Stimulated activated CD8-positive, alpha-beta memory T cell treated with anti-CD3 and anti-CD28 coated beads, Interleukin-12 subunit alpha, Interleukin-12 subunit beta, amount 100 ng/mL, for 24 hours (primary cell): ENCODE data around the gene AFF1.

Source experiments
- DNase-seq: peaks from one replicate; pipeline ENCODE4 v3.0.0-alpha.2; 2020; ENCODE audit errors: extremely low read depth

The AFF1 gene

DNA sequence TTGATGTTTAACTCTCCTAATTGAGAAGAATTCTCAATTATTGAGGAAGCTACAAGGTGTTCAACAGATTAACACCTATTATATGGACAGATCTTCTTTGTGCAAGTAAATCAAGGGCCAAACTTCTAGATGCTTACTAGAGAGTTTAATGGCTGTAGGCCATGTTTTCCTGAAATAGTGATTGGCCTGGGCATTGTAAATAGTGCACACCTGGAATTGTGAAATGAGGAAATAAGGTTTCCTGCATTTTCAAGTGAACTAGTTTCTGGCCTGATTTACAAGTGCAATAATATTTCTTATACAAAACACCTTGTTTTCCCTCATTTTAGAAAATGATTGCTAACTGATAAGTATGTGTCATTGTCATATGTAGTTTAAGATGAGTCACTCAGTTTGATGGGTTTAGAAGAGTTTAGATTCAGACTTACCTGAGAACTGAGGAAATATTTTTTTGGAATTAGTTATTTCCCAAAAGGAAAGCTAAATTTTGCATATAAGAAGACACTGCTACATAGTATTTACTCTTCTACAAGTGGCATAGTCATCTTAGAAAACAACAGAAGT lies 21.2 kb downstream of the AFF1 start:
- DNase-seq: no peak

DNA sequence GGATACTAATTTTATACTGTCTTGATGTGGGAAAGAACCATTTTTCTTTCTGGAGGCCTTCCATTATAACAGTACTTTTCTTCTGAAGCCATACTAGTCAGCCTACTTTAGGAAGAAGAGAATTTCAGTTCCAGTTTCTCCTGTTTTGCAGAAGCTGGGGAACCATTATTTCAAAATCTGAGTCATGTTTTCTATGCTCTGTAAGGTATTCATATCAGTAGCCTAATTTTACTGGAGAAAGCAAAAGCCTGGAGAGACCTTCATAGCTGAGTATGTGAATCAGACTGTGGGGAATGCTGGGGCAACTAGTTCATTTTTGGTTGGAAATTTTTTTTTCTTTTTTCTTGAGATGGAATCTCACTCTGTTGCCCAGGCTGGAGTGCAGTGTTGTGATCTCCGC lies 22.4 kb downstream of the AFF1 start:
- DNase-seq: no peak

DNA sequence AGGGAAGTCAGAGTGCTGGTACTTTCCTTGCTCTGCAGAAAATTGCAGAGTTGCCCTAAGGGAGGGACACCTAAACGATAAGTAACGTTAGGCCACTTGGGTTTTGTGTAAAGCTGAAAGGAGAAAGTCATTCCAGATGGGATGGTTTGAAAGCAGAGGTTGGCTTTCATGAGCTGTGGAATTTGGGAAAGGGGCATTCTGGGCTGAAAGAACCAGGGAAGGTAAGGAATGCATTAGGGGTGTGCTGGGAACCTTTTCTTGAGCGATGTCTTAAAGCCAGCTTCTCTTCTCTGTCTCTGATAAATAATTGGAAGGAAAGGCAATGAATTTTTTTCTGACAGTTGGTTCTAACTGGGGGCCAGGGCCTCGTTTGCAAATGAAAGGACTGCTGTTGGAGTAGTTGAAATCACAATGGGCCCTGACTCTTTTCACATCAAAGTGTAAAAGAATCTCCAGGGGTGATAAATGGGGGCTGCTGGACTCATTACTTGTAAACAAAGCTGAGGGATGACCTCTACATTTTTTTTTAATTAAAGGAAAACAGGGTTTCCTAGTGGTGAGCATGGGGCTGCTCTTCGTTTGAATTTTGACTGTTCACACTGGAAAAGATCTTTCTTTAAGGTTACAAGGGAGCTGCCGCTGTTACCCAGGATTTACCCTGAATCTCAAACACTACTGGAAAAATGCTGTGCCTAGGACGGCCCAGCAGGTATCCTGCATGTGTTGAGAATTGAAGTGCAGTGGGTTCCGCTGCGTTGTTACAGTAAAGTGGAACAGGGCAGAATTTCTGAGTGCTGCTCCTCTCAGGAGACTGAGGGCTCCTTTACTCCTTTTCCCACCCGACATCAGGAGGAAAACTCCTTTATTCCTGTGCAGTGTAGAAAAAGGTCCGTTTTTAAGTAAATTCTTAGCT lies 25.0 kb downstream of the AFF1 start:
- DNase-seq: no peak

DNA sequence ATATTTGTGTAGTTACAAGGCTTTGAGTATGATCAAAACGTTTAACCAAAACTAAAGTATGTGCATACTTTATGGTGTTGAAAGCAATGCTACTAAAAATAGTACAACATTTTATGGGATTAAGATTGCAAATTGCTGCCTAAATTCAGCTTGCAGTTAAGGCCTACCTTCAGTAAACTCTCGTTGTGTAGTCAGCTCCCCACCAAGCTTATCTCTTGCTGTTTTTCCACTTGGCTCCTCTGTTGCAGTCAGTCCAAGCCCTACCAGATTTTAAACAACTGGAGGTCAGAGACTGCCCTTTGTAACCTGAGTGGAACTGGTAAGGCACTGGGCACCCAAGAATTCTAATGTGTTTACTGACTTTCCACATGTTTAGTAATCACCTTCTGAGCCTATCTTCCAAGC lies 25.7 kb downstream of the AFF1 start:
- DNase-seq: no peak

DNA sequence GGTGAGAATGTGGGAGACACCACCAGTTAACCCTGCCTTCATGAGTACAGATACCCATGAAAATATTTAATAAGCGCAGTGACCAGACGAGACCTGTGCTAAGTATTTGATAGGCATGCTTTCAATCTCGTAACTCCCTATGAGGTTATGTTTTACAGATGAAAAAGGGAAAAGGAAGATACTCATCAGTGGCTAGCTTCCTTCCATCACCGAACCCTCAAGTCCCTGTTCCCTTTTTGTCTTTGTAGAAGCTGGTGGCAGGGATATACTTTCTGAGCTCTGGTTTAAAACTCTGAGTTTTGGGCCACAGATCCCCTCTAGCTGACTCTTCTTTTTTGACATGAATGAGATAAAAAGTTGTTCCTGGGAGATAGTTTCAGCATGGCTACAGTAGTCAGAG lies 26.3 kb downstream of the AFF1 start:
- no peak for DNase-seq

DNA sequence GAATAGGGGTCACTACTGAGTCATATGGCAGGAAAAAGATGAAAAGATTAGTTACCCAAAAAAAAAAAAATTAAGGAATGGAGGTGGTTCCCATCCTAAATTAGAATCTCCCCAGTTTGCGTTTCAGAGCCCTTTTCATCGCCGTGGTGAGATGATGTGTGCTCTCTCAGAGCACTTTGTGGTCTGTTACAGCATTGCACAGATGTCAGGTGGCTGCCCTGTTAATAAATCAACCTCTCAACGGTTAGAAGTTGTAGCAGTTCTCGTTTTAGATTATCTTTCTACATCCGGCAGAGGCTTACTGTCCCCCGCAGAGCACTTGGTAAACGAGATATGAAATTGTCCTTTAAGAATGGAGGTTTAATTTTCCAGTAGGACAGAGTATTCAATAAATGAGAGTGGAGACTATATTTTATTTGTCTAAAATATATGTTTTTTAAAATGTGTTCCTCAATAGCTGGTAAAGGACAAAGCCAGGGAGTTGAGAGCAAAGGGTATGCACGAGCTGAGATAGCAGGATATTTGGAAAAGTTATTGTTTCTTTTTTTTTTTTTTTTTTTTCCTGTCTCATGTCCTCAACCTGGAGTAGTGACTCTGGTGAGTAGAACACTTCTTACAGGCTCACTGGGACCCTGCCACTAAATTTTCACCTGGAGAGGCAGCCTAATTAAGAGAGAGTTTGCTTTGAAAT lies 26.9 kb downstream of the AFF1 start:
- no peak for DNase-seq

DNA sequence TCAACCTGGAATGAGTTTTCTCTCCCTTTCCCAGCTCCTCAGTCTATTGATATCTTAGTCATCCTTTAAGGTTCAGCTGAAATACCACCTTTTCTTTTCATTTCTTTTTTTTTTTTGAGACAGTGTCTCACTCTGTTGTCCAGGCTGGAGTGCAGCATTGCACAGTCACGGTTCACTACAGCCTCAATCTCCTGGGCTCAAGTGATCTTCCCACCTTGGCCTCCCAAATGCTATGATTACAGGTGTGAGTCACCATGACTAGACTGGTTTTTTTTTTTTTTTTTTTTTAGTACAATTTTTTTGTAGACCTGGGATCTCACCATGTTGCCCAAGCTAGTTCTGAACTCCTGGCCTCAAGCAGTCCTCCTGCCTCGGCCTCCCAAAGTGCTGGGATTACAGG lies 28.9 kb downstream of the AFF1 start:
- no peak for DNase-seq

DNA sequence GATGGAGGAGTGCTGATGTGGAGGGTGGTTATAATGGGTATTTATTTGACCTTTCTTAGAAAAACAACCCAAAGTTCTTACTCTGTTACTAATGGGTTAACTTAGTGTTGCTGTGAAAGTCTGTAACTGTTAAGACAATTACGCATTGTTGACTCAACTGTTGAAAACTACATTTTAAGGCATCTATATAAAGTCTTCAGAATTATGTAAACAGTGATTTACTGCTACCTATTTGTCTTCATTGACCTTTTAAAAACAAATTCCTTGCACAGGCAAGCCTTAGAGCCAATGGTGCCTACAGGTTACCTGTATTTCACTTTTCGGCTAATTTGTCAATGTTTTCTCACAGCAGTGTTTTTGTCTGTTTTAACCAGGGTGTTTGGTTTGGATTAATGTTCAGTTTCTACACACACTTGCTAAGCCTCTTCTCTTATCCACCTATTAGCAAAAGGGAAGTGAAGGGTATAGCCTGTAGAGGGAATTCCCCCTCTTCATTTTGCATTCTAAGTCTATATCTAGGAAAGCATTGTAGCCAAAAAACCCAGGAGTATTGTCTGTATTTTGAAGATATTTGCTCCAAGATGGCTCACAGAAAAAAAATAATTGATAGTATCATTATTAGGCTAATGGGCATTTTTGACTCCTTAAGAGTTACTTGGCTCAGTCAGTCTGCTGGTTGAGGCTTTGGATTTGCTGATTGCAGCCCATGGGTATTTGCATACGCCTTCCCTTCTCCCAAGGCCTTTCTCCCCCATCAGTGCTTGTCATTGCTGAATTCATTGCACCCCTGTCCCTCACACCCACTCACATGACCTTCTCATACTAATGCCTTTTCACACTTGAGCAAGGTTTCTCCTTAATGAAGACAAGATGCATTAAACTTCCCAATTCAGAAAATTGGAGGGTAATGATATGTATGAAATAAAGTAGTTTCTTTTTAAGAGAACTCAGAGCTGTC lies 30.5 kb downstream of the AFF1 start:
- DNase-seq: no peak

DNA sequence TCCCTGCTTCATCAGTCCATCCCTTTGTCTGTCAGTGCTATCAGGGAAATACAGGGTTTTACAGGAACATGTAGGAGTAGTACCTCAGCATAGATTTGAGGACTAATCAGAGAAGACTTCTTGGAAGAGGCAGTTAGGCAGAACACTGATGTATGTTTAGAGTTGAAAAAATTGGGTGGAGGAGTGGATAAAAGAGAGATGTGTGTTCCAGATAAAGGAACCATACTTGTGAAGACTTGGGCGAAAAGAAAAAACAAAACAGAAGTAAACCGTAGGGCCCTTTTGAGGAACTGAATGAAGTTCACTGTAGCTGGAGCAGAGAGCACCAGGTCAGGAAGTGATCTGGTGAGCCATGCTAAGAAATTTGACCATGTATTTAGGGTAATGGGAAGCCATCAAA lies 32.3 kb downstream of the AFF1 start:
- DNase-seq: no peak

DNA sequence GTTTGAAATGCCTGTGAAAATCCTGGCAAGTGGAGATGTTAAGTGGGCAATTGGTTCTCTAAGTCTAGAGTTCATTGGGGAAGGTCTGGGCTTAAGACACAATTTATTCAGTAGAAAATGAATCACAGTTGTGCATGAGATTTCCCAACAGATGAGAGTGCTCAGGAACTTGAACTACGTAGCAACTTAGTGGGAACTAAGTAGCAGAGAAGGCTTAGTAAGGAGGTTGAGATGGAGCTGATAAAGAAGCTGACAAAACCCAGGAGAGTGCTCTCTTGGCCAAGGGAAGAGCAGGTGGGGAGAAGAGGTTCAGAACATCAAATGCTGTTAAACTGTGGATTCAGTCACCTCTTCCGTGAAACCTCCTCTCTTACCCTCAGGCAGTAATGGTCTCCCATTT lies 33.0 kb downstream of the AFF1 start:
- no peak for DNase-seq

DNA sequence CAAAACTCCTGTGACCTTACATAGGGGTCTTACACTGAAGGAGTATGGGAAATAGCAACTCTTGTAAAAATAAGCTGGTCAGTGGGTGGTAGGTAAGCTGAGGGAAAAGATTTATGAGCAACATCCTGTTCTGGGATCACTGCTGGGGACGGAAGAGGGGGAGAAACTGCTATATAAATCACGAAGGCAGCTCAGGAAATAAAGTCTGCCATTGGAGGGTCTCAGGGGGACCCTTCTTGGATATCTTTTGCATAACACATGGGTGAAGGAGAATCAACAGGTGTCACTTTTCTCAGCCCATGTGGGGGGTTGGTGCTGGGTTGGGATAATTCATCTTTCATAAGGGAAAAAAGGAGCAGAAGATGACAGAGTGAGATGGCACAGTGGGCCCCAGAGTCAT lies 33.7 kb downstream of the AFF1 start:
- DNase-seq: no peak

DNA sequence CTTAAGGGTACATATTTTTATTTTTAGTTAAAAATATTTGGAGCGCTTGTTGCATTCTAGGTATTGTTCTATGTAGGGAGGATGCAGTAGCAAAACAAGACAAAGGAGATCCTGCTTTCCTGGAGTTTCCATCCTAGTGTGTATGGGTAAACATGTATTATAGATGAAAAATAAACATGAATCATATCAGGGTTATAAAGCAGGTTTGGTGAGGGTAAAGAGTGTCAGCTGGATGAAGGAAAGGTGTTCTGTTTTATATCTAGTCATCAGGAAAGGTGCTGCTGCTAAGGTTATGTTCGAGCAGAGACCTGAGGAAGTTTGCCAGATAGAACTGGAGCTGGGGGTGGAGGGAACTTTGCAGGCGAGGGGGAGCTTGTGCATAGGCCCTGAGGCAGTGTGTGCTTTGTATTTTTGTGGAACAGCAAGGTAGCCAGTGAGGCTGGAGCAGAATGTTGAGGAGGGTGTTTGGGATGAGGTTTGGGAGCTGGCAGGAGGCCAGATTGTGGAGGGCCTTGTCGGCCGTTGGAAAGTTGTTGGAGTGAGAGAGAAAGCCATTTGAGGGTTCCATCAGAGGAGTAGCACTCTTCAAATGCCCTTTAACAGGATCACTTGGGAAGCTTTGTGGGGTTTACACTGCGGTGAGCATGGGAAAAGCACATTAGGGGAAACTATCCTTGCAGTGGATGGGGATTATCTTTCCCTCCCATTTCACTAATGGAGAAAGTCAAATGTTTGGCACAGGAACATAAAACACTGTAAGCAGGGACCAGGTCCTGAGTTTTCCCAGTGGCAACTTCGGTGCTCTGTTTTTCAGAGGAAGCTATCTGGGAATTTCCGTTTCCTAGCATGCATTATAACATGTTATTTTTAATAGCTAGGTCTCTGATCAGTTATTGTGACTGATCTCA lies 35.9 kb downstream of the AFF1 start:
- DNase-seq: no peak

DNA sequence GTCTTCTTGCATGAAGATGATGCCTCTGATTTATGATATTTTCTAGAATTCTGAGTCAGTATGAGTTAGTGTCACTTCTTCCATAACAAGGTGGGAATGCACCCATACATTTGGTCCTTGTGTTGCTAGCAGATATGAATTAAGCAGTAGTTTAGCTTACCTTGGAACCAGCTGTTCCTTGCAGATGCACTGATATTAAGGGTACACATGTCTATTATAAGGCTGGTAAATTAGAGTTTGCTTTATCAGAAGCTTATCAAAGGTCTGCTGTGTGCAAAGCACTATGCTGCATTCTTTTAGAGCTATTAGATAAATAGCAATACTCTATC lies 36.5 kb downstream of the AFF1 start:
- no peak for DNase-seq

DNA sequence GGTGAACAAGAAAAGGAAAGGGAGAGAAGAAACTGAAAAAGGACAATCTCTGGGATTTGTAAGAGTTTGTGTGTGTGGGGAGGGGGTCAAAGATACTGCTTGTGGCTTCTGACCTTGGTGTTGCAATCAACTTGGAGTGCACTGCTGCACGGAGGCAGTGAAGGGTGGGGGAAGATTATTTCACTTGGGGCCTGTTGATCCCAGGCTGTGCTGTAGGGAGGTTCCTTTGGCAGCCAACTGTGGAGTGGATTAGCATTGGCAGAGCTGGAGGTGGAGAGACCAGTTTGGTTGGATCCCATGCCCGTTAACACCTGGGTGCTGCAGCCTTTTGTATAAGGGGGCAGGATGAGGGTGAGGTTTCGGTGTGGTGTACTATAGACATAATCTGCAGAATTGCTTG lies 38.2 kb downstream of the AFF1 start:
- no peak for DNase-seq

DNA sequence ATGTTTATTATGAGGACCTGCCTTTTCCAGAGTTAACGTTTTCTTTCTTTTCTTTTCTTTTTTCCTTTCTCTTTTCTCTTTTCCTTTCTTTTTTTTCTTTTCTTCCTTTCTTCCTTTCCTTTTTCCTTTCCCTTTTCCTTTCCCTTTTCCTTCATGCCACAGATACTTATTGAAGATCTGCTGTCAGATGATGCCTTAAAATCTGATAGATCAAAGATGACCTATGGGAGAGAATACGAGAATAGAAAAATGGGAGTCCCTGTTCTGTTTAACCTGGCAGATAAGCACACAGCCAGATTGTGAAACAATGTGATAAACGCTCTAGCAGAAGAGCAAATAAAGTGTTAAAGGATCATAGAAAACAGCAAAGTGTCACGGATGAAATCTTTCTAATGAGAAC lies 38.9 kb downstream of the AFF1 start:
- DNase-seq: no peak

DNA sequence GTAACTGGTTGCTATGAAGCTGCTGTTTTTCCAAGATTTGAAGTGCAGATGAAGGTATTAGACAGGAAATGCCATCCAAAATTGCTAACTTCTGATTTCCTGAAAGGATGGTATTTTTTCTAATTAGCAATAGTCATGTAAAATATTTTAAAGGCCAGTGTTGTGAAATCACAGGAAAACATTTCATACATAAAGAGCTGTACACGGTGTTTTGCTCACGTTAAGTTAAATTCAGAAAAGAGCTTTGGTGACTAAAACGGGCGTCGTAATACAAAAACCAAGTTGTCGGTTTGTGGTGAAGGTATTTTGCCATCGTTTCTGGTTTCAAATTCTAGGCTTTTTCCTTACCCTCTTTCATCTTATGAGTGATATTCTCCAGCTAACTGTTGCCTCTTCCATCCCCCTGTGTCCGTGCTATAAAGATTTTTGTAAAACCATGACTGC lies 39.8 kb downstream of the AFF1 start:
- DNase-seq: no peak

DNA sequence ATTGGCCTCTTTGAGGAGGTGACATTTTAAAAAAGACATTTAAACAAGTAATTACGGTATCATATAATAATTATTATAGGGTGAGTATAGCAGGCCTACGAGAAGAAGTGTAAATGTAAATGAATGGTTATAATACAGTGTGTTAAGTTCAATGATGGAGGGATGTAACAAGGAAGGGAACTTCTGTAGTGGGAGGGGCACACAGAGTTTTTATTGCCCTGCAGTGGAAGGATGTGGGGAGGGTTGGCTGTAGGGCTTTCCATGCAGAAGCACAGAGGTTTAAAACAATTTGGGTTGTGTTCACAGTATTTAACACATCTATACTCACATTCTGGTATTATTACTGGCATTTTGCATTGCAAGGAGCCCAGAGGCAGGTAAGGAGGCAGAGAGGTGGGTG lies 41.1 kb downstream of the AFF1 start:
- no peak for DNase-seq

DNA sequence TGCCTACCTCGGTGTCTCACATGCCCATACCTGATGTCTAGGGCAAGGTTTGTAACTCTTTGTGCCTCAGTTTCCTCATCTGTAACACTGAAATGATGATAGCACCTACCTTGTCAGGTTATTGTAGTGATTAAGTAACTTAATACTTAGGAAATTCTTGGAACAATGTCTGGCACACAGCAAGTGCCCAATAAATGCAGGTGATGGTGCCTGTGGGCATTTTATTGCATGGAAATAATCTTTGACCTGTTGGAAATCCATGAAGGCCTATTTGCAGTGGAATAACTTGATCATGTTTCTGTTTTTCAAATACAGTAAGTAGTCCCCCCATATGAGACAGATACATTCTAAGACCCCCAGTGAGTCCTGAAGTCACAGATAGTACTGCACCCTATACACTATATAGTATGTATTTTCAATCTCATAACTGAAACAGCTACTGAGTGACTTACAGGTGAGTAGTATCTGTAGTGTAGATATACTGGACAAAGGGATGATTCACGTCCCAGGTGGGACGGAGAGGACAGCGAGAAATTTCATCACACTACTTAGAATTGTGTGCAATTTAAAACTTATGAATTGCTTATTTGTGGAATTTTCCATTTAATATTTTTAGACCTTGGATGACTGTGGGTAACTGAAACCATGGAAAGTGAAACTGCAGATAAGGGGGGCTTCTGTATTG lies 42.1 kb downstream of the AFF1 start:
- DNase-seq: no peak

DNA sequence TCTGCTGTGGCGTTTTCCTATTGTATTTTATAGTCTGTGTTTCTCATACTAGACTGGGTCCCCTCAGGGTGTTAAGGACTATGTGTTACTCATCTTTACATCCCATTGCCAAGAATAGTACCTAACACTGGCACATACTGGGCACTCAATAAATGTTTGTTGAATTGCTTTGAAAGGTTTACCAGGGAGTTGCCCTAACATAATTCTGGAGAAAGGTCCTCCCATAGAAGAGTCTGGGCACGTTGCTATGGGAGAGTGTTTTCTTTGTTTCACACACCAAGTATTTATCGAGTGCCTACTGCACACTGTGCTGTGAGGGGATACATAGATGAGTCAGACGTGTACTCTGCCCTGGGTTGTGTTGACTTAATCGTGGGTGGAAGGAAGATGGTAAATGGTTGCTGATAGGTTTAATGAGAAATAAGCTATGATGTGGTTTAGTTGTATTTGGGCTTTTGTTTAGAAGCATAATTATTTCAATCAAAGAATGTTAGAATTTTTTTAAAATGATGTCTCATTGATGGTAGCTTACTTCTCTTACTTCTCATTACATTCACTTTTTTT lies 42.9 kb downstream of the AFF1 start:
- no peak for DNase-seq

DNA sequence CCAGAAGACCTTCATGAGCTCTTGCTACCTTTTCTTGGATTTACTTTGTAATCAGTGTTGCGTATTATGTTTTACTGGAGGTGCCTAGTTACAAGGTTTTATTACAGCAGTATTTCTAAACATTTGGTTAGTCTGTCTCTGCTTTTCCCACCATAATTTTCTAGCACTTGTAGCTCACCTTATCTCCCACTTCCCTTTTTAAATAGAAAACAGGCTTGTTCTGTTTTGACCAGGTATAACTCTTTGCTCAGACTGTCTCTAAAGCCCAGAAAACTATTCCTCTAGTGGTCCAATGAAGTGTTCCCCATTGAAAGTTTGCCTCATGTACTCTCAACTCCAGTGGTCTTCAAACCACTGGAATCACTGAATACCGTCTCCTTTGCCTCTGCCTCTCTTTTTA lies 43.9 kb downstream of the AFF1 start:
- no peak for DNase-seq
